K562 (cell line): ENCODE data around the gene ATP6V0E1. TPM values are rescaled to one million over a fixed set of nuclear protein-coding genes. Genes with fewer than 3 reads are reported as not detected.

Experiments used
- ATF7 ChIP-seq: fragments of 450-650 bp; IDR thresholded peaks from 2 replicates; pipeline ENCODE4 v1.7.1; 2014; ENCODE audit warnings: mild to moderate bottlenecking, moderate library complexity
- CBFB ChIP-seq: sonication (generic); formaldehyde crosslinking; IDR thresholded peaks from 2 replicates; pipeline ENCODE4 v1.4.0; 2020; ENCODE audit warnings: mild to moderate bottlenecking, missing genetic modification reagents
- COPS2 ChIP-seq: fragments of 450-650 bp; conservative IDR thresholded peaks from 2 replicates; pipeline ENCODE4 v1.6.1; 2016; ENCODE audit warnings: mild to moderate bottlenecking, moderate library complexity
- CREB1 ChIP-seq, 2 experiments: sonication (generic) in 1 of 2; formaldehyde crosslinking in 1 of 2; IDR thresholded peaks; 2 replicates each; pipeline versions ENCODE4 v1.6.1 to v1.8.0; 2012 to 2022; ENCODE audit warnings: inconsistent platforms in 1 of 2, mild to moderate bottlenecking in 1 of 2, missing genetic modification reagents in 1 of 2, moderate library complexity in 1 of 2
- EP400 ChIP-seq: fragments of 450-650 bp; IDR thresholded peaks from 2 replicates; pipeline ENCODE4 v1.6.1; 2017; ENCODE audit warnings: antibody characterized with exemption, mild to moderate bottlenecking, moderate library complexity
- ETV5 ChIP-seq: sonication (generic); formaldehyde crosslinking; IDR thresholded peaks from 2 replicates; pipeline ENCODE4 v1.4.0; 2020; ENCODE audit warnings: low read depth, mild to moderate bottlenecking, missing genetic modification reagents
- EZH2 ChIP-seq: IDR thresholded peaks from 2 replicates; pipeline ENCODE4 v1.6.1; 2012; ENCODE audit warnings: low read depth, mild to moderate bottlenecking, inconsistent platforms, low read length, borderline replicate concordance
- FOXA3 ChIP-seq, 2 experiments: fragments of 450-650 bp in 1 of 2; sonication (generic) in 1 of 2; formaldehyde crosslinking; IDR thresholded peaks in 1 of 2; conservative IDR thresholded peaks in 1 of 2; 2 replicates each; pipeline versions ENCODE4 v1.4.0 to v1.8.0; 2020 to 2022; ENCODE audit warnings: mild to moderate bottlenecking in 2 of 2, missing genetic modification reagents in 1 of 2
- GTF2A2 ChIP-seq: IDR thresholded peaks from 2 replicates; pipeline ENCODE4 v1.6.1; 2016; ENCODE audit warnings: mild to moderate bottlenecking, missing genetic modification characterization, missing compliant biosample characterization
- L3MBTL2 ChIP-seq: fragments of 450-650 bp; IDR thresholded peaks from 2 replicates; pipeline ENCODE4 v1.6.1; 2016; ENCODE audit warnings: mild to moderate bottlenecking, moderate library complexity
- MYNN ChIP-seq, 2 experiments: sonication (generic); formaldehyde crosslinking in 1 of 2; IDR thresholded peaks; 2 replicates each; pipeline versions ENCODE4 v1.5.0 to v1.6.1; 2016 to 2020; ENCODE audit warnings: antibody characterized with exemption in 1 of 2, missing genetic modification reagents in 1 of 2
- POLR2AphosphoS5 ChIP-seq: IDR thresholded peaks from 2 replicates; pipeline ENCODE4 v1.6.1; 2011; ENCODE audit warnings: mild to moderate bottlenecking, low read depth, low read length, moderate library complexity; ENCODE audit not compliant: control insufficient read depth, insufficient read depth
- RBFOX2 ChIP-seq: fragments of 200-400 bp; formaldehyde crosslinking; IDR thresholded peaks from 2 replicates; pipeline ENCODE4 v1.6.1; 2017; ENCODE audit warnings: low read depth, mild to moderate bottlenecking, low read length, moderate library complexity
- RBM34 ChIP-seq: fragments of 200-400 bp; formaldehyde crosslinking; IDR thresholded peaks from 2 replicates; pipeline ENCODE4 v1.6.1; 2018; ENCODE audit warnings: low read length, borderline replicate concordance; ENCODE audit not compliant: insufficient read depth
- SAP30 ChIP-seq: fragments of 200-600 bp; sonication (generic); IDR thresholded peaks from 2 replicates; pipeline ENCODE4 v1.6.1; 2012; ENCODE audit warnings: borderline replicate concordance, low read depth, mild to moderate bottlenecking, moderate library complexity, low read length, control low read depth, inconsistent platforms; ENCODE audit not compliant: insufficient read depth, poor library complexity, severe bottlenecking
- SMARCE1 ChIP-seq: fragments of 450-650 bp; IDR thresholded peaks from 2 replicates; pipeline ENCODE4 v1.7.1; 2016; ENCODE audit warnings: mild to moderate bottlenecking
- SOX6 ChIP-seq: fragments of 450-650 bp; IDR thresholded peaks from 2 replicates; pipeline ENCODE4 v1.6.1; 2014; ENCODE audit warnings: mild to moderate bottlenecking
- TBP ChIP-seq: optimal IDR thresholded peaks from 2 replicates; pipeline ENCODE3; 2011; ENCODE audit warnings: low read depth, low read length, improper control_type of control experiment
- TRIM24 ChIP-seq, 2 experiments: fragments of 450-650 bp; IDR thresholded peaks; 2 replicates each; pipeline ENCODE4 v1.6.1; 2016
- ZBTB8A ChIP-seq: fragments of 450-650 bp; IDR thresholded peaks from 2 replicates; pipeline ENCODE4 v1.6.1; 2018; ENCODE audit warnings: mild to moderate bottlenecking, moderate library complexity; ENCODE audit not compliant: partially characterized antibody
- polyA plus RNA-seq, 8 experiments: library from polyadenylated mRNA; depleted of rRNA in 4 of 8; stranded (reverse) in 5 of 8; unstranded in 3 of 8; fragments of >200 nt; fragmentation: Nextera tagmentation in 2 of 8; fragmentation: Illumina TruSeq in 1 of 8; extraction: Ambion mirVana in 2 of 8; extraction: Trizol in 1 of 8; gene quantifications; 2 replicates each; pipeline versions ENCODE4 v1.2.1 to v1.2.3, GENCODE V29; 2011 to 2014; ENCODE audit warnings: inconsistent platforms in 1 of 8, missing spikeins in 1 of 8
- total RNA-seq, 7 experiments: library from RNA; depleted of rRNA in 6 of 7; stranded (reverse); fragments of >200 nt in 6 of 7; fragmentation: Illumina TruSeq in 2 of 7; extraction: Trizol in 2 of 7; gene quantifications; 2 replicates each; pipeline versions ENCODE4 v1.2.1 to v1.2.3, GENCODE V29; 2011 to 2021; ENCODE audit warnings: low replicate concordance in 1 of 7
- TF ChIP-seq, protein P1 (sequence below): fragments of 250-450 bp; sonication (Bioruptor Pico); IDR thresholded peaks from 2 replicates; pipeline ENCODE4 v1.4.0; 2020; ENCODE audit warnings: mild to moderate bottlenecking, moderate library complexity, borderline replicate concordance
- TF ChIP-seq, protein P2 (sequence below): fragments of 450-650 bp; IDR thresholded peaks from 2 replicates; pipeline ENCODE4 v1.6.1; 2017; ENCODE audit warnings: antibody characterized with exemption, mild to moderate bottlenecking

ATP6V0E1 gene
- total and polyA plus RNA-seq, 9 of the 15 experiments (the other 6 are each of a cell fraction or from before 2014, with no cell fraction given): 63.8 to 395 (median 112) TPM

DNA sequence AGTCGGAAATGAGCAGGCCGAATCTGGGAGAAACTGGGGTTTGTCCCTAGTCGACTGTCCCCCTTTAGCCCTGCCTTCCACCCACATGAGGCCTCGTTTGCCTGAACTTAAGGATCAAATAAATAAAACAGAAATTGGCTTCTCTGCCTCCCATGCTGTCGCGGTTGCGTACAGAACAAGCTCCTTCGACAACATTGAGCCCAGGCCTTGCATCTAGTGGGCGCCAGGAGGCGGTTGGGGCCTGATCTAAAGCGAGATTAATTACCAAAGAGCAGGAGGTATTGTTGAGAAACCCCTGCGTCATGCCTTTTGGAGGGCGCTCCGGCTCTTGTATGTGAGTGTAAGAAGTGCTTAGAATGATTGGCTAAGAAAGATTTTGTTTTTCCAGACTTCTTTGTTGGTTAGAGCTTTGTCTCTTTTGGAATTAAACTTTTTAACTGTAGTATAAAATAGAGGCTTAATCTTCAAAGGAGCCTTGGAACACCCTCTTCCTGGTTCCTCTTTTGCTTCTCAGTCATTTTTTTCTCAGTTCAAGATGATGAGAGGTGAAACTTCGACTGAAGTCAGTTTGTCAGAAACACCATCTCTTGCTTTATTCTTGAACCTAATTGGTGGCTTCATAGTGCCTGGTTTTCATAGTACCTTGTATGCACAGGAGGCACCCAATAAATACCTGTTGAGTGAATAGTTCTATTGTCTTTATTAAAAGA lies 828 bp downstream of the ATP6V0E1 start (continued):
- TF ChIP-seq GTF2A2 (tag) (no peak), EZH2 (no peak), SAP30 (no peak), CBFB (no peak), RBM34 (no peak), ATF7 (peak; percentile 72), TRIM24 (IDR thresholded peaks at IDR 0.05) (0 out of 4 replicates have a peak, but pooled peaks of 1 of the 2 experiments have one; percentile 19), FOXA3 (CRISPR knock-in tag; conservative IDR thresholded peaks at IDR 0.05 in 1 of 2, IDR thresholded peaks at IDR 0.05 in 1 of 2) (no peak), ETV5 (CRISPR knock-in tag) (no peak), ZBTB8A (no peak), MYNN (IDR thresholded peaks at IDR 0.05) (no peak), MYNN (CRISPR knock-in tag; IDR thresholded peaks at IDR 0.05) (no peak), TBP (peak; percentile 57), RBFOX2 (no peak), EP400 (peak; percentile 77), COPS2 (no peak), CREB1 (IDR thresholded peaks at IDR 0.05) (no peak), CREB1 (CRISPR knock-in tag; IDR thresholded peaks at IDR 0.05) (no peak), L3MBTL2 (peak; percentile 86), POLR2AphosphoS5 (peak; percentile 63), SOX6 (peak; percentile 81), SMARCE1 (no peak)
- TF ChIP-seq, protein P1, sequence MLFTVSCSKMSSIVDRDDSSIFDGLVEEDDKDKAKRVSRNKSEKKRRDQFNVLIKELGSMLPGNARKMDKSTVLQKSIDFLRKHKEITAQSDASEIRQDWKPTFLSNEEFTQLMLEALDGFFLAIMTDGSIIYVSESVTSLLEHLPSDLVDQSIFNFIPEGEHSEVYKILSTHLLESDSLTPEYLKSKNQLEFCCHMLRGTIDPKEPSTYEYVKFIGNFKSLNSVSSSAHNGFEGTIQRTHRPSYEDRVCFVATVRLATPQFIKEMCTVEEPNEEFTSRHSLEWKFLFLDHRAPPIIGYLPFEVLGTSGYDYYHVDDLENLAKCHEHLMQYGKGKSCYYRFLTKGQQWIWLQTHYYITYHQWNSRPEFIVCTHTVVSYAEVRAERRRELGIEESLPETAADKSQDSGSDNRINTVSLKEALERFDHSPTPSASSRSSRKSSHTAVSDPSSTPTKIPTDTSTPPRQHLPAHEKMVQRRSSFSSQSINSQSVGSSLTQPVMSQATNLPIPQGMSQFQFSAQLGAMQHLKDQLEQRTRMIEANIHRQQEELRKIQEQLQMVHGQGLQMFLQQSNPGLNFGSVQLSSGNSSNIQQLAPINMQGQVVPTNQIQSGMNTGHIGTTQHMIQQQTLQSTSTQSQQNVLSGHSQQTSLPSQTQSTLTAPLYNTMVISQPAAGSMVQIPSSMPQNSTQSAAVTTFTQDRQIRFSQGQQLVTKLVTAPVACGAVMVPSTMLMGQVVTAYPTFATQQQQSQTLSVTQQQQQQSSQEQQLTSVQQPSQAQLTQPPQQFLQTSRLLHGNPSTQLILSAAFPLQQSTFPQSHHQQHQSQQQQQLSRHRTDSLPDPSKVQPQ (CRISPR knock-in tag): no peak
- TF ChIP-seq, protein P2, sequence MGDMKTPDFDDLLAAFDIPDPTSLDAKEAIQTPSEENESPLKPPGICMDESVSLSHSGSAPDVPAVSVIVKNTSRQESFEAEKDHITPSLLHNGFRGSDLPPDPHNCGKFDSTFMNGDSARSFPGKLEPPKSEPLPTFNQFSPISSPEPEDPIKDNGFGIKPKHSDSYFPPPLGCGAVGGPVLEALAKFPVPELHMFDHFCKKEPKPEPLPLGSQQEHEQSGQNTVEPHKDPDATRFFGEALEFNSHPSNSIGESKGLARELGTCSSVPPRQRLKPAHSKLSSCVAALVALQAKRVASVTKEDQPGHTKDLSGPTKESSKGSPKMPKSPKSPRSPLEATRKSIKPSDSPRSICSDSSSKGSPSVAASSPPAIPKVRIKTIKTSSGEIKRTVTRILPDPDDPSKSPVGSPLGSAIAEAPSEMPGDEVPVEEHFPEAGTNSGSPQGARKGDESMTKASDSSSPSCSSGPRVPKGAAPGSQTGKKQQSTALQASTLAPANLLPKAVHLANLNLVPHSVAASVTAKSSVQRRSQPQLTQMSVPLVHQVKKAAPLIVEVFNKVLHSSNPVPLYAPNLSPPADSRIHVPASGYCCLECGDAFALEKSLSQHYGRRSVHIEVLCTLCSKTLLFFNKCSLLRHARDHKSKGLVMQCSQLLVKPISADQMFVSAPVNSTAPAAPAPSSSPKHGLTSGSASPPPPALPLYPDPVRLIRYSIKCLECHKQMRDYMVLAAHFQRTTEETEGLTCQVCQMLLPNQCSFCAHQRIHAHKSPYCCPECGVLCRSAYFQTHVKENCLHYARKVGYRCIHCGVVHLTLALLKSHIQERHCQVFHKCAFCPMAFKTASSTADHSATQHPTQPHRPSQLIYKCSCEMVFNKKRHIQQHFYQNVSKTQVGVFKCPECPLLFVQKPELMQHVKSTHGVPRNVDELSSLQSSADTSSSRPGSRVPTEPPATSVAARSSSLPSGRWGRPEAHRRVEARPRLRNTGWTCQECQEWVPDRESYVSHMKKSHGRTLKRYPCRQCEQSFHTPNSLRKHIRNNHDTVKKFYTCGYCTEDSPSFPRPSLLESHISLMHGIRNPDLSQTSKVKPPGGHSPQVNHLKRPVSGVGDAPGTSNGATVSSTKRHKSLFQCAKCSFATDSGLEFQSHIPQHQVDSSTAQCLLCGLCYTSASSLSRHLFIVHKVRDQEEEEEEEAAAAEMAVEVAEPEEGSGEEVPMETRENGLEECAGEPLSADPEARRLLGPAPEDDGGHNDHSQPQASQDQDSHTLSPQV: peak; percentile 82
